Loucy (cell line): ENCODE results near the gene CD58.

Experiments used
- H2AFZ ChIP-seq: fragments of 200-600 bp; sonication (generic); 2 replicates; pipeline ENCODE4 v1.6.0; 2016; ENCODE audit warnings: antibody characterized with exemption, mild to moderate bottlenecking, low read length, moderate library complexity
- H3F3A ChIP-seq: fragments of 200-600 bp; 2 replicates; pipeline ENCODE4 v1.6.0; 2016; ENCODE audit warnings: antibody characterized with exemption, low read depth, mild to moderate bottlenecking
- H3K27me3 ChIP-seq: fragments of 200-600 bp; sonication (generic); 2 replicates; pipeline ENCODE4 v1.6.1; 2014; ENCODE audit warnings: low read length, mild to moderate bottlenecking; ENCODE audit not compliant: insufficient read depth, poor library complexity, severe bottlenecking
- H3K36me3 ChIP-seq: fragments of 200-600 bp; sonication (generic); 2 replicates; pipeline ENCODE4 v1.6.1; 2016; ENCODE audit warnings: low read length; ENCODE audit not compliant: insufficient read depth
- H3K4me1 ChIP-seq: fragments of 200-600 bp; sonication (generic); 2 replicates; pipeline ENCODE4 v1.5.1; 2014; ENCODE audit warnings: low read length, mild to moderate bottlenecking; ENCODE audit not compliant: insufficient read depth, poor library complexity, severe bottlenecking
- H3K4me2 ChIP-seq: fragments of 200-600 bp; sonication (generic); 2 replicates; pipeline ENCODE4 v1.6.0; 2014; ENCODE audit warnings: antibody characterized with exemption, low read length, low read depth, mild to moderate bottlenecking; ENCODE audit not compliant: poor library complexity, severe bottlenecking
- H3K4me3 ChIP-seq: fragments of 200-600 bp; sonication (generic); 2 replicates; pipeline ENCODE4 v1.5.1; 2014; ENCODE audit warnings: low read length, mild to moderate bottlenecking, mixed read lengths; ENCODE audit not compliant: poor library complexity, severe bottlenecking
- H3K79me2 ChIP-seq: fragments of 200-600 bp; sonication (generic); 2 replicates; pipeline ENCODE4 v1.6.1; 2014; ENCODE audit warnings: low read length; ENCODE audit not compliant: insufficient read depth
- H3K9ac ChIP-seq: fragments of 200-600 bp; sonication (generic); 2 replicates; pipeline ENCODE4 v1.6.0; 2014; ENCODE audit warnings: mild to moderate bottlenecking, low read depth, low read length, moderate library complexity; ENCODE audit not compliant: poor library complexity, severe bottlenecking
- H3K9me2 ChIP-seq: fragments of 200-600 bp; sonication (generic); replicated peaks from 2 replicates; pipeline ENCODE4 v1.6.1; 2016; ENCODE audit warnings: low read depth, low read length, mixed read lengths
- H3K9me3 ChIP-seq: fragments of 200-600 bp; sonication (generic); 2 replicates; pipeline ENCODE4 v1.6.1; 2014; ENCODE audit warnings: mild to moderate bottlenecking, antibody characterized with exemption, low read length, low read depth; ENCODE audit not compliant: insufficient read depth
- H4K20me1 ChIP-seq: fragments of 200-600 bp; sonication (generic); 2 replicates; pipeline ENCODE4 v1.6.0; 2014; ENCODE audit warnings: antibody characterized with exemption, low read length, mild to moderate bottlenecking; ENCODE audit not compliant: insufficient read depth, poor library complexity, severe bottlenecking
- EZH2phosphoT487 ChIP-seq: fragments of 200-600 bp; IDR thresholded peaks from 2 replicates; pipeline ENCODE4 v1.6.1; 2018; ENCODE audit warnings: antibody characterized with exemption, mild to moderate bottlenecking, moderate library complexity, borderline replicate concordance
- TF ChIP-seq, protein P1 (sequence below): fragments of 200-600 bp; sonication (generic); conservative IDR thresholded peaks from 2 replicates; pipeline ENCODE4 v1.5.1; 2014; ENCODE audit warnings: mild to moderate bottlenecking, antibody characterized with exemption, low read length

The CD58 gene

DNA sequence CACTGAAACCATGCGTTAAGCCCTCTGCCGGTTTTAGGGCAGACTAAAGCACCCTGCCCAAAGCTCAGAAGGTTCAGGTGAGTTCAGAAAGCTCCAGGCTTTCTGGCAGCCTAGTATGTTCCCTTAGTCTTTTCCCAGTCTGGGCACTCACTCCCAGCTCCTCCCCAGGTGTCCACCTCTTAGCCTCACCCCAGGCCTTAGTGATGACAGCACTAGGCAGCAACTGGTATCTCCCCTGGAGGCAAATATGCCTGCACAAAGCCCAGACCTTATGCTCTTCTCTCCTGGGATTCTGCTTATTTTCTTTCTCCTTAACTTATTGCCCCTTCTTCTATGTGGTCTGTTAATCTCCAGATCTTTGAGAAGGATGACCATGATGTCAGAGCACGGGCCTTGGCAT is 80.2 kb downstream of the CD58 start:
- no peak overlapping the region for H3K4me2 ChIP-seq
- TF ChIP-seq, protein P1, sequence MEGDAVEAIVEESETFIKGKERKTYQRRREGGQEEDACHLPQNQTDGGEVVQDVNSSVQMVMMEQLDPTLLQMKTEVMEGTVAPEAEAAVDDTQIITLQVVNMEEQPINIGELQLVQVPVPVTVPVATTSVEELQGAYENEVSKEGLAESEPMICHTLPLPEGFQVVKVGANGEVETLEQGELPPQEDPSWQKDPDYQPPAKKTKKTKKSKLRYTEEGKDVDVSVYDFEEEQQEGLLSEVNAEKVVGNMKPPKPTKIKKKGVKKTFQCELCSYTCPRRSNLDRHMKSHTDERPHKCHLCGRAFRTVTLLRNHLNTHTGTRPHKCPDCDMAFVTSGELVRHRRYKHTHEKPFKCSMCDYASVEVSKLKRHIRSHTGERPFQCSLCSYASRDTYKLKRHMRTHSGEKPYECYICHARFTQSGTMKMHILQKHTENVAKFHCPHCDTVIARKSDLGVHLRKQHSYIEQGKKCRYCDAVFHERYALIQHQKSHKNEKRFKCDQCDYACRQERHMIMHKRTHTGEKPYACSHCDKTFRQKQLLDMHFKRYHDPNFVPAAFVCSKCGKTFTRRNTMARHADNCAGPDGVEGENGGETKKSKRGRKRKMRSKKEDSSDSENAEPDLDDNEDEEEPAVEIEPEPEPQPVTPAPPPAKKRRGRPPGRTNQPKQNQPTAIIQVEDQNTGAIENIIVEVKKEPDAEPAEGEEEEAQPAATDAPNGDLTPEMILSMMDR: no peak
- no peak for TF ChIP-seq EZH2phosphoT487
- no peak overlapping the region for H3K9ac ChIP-seq

GRCh38 chr1:116489231-116489697 is 81.6 kb downstream of the CD58 start:
- no peaks in the 10 kb centered on the region for H3K4me1 ChIP-seq
- H3K4me2 ChIP-seq: no peak overlapping the region
- H2AFZ ChIP-seq: no peak overlapping the region
- H3K9me2 ChIP-seq: no peaks in the 10 kb centered on the region
- TF ChIP-seq, protein P1: no peak
- no peak for TF ChIP-seq EZH2phosphoT487
- H3K36me3 ChIP-seq: no peaks in the 10 kb centered on the region
- no peaks in the 10 kb centered on the region for H3K9me3 ChIP-seq
- H3K79me2 ChIP-seq: no peaks in the 10 kb centered on the region
- no peak overlapping the region for H3K9ac ChIP-seq
- H3K27me3 ChIP-seq: no peaks in the 10 kb centered on the region
- no peaks in the 10 kb centered on the region for H4K20me1 ChIP-seq
- H3F3A ChIP-seq: no peaks in the 10 kb centered on the region
- H3K4me3 ChIP-seq: no peak overlapping the region

More for the DNA sequence above, 80.2 kb downstream of the CD58 start:
- no peaks in the 10 kb centered on the region for H3K4me1 ChIP-seq
- no peaks in the 10 kb centered on the region for H3K79me2 ChIP-seq
- no peaks in the 10 kb centered on the region for H3K9me3 ChIP-seq
- no peak overlapping the region for H3K4me3 ChIP-seq
- H3F3A ChIP-seq: no peaks in the 10 kb centered on the region
- H3K27me3 ChIP-seq: no peaks in the 10 kb centered on the region
- no peaks in the 10 kb centered on the region for H3K36me3 ChIP-seq
- no peaks in the 10 kb centered on the region for H4K20me1 ChIP-seq
- H3K9me2 ChIP-seq: no peaks in the 10 kb centered on the region
- H2AFZ ChIP-seq: no peak overlapping the region

GRCh38 chr1:116488071-116488470 is 82.8 kb downstream of the CD58 start:
- Histone ChIP-seq H3K9ac (no peak overlapping the region), H2AFZ (no peak overlapping the region), H3K9me2 (no peaks in the 10 kb centered on the region), H3K9me3 (no peaks in the 10 kb centered on the region), H3K4me2 (no peak overlapping the region), H4K20me1 (no peaks in the 10 kb centered on the region), H3F3A (no peaks in the 10 kb centered on the region), H3K4me1 (no peaks in the 10 kb centered on the region), H3K79me2 (no peaks in the 10 kb centered on the region), H3K36me3 (no peaks in the 10 kb centered on the region), H3K4me3 (no peak overlapping the region), H3K27me3 (no peaks in the 10 kb centered on the region)
- no peak for TF ChIP-seq EZH2phosphoT487
- TF ChIP-seq, protein P1: no peak
